Activated T-helper 2 cell treated with anti-CD3 and anti-CD28 coated beads, Interferon-gamma antibody, Interleukin-2, Interleukin-4, amounts not matched to agents 10 μg/mL and 5 μg/mL and 100 μg/mL, durations not matched to agents 14 hours and 24 hours and 36 hours (primary cell): ENCODE results near the gene KIF26A. TPM values are rescaled to one million over a fixed set of nuclear protein-coding genes. Genes with fewer than 3 reads are reported as not detected.
"Not testable (repeated sequence)": the region's sequence is repeated elsewhere in the genome, so short reads cannot be mapped to it uniquely, and the experiment has no call there.

Experiments used
- DNase-seq: peaks from one replicate; pipeline ENCODE4 v3.0.0; 2021; ENCODE audit warnings: low spot score
- H3K27ac Mint-ChIP-seq: one replicate; pipeline ENCODE4 v1.8.0; 2021; ENCODE audit warnings: mixed read lengths
- H3K27me3 Mint-ChIP-seq: one replicate; pipeline ENCODE4 v1.8.0; 2021; ENCODE audit warnings: low read depth, mixed read lengths
- H3K36me3 Mint-ChIP-seq: one replicate; pipeline ENCODE4 v1.8.0; 2021; ENCODE audit warnings: low read depth, mixed read lengths
- H3K4me1 Mint-ChIP-seq: one replicate; pipeline ENCODE4 v1.8.0; 2021; ENCODE audit warnings: low read depth, mixed read lengths
- H3K4me3 Mint-ChIP-seq: one replicate; pipeline ENCODE4 v1.8.0; 2021; ENCODE audit warnings: low read depth, mild to moderate bottlenecking, moderate library complexity, mixed read lengths
- H3K9me3 Mint-ChIP-seq: one replicate; pipeline ENCODE4 v1.8.0; 2021; ENCODE audit warnings: mixed read lengths
- intact Hi-C: fragments of 100-400 bp; cut with micrococcal nuclease; formaldehyde crosslinking; loops from one replicate; pipeline ENCODE4 v1.15.1; 2023
- total RNA-seq: library from RNA; stranded (reverse); gene quantifications from 2 replicates; pipeline ENCODE4 v1.2.3, GENCODE V29; 2022

The KIF26A gene
- total RNA-seq, 1 donor from 2014 or later: 0.34 TPM

DNA sequence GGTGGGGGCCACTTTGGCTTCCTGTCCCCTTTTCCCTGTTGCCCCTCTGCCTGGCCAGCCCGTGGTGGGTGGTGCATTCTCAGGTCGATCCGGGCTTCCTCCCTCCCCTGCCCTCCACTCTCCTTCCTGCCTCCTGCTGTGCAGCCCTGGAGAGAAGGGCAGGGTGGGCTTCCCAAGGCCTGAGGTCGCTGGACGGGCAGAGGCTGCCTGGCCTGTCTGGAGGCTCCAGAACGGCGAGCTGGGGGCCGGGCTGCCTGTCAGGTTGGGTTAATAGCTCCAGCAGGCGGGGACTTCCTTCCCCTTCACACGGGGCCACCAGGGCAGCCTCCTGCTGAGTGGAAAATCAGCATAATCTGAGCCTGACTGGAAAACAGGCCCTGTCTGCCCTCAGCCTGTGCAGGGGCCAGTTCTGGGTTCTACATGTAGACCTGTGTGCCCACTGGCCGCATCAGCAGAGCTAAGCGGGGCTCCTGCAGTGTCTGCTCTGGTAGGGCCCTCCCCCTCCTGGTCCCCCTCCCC, 11.3 kb downstream of the KIF26A start:
- intact Hi-C loops: no loop called here
- Mint-ChIP-seq H3K27ac (no peak overlapping the region), H3K27me3 (no peaks in the 10 kb centered on the region), H3K36me3 (no peaks in the 10 kb centered on the region), H3K4me1 (no peaks in the 10 kb centered on the region), H3K9me3 (no peaks in the 10 kb centered on the region), H3K4me3 (no peak overlapping the region)
- DNase-seq: no peak

DNA sequence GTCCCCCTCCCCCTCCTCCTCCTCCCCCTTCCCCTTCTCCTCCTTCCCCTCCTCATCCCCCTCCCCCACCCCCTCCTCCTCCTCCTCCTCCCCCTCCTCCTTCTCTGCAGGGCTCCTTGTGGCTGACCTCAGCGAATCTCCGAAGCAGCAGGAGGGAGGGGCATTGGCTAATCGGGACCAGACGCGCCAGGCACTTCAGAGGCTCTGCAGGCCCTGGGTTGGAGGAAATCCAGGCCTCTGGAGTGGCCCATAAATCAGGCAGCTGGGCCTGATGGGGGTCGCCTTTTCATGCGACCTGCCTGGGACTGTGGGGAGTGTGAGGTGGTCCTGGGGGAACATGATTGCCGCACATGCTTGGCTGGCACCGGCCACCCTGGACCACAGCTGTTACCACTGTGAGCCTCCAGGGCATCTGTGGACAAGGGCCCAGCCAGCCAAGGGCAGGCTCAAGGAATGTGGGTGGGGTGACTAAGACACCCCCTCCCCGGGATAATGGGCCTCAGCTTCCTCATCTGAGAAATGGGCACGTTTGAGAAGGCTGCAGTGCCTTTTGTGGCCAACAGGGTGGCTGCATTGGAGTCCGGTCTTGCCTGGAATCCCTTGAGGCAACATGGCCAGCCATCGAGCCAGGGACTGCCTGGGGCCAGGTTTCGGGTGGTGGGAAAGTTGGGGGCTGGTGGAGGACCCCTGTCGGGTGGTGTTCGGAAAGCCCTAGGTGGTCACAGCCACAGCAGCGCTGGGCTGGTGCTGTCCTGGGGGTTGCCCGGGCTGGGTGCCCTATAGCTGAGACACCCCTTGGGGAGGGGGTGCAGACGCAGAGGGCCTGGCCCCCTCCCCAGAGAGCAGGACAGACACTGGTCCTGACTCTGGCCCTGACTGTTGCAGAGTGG, 12.0 kb downstream of the KIF26A start:
- intact Hi-C loops: no loop called here
- H3K36me3 Mint-ChIP-seq: no peaks in the 10 kb centered on the region
- no peak overlapping the region for H3K27ac Mint-ChIP-seq
- no peaks in the 10 kb centered on the region for H3K27me3 Mint-ChIP-seq
- H3K4me1 Mint-ChIP-seq: no peaks in the 10 kb centered on the region
- DNase-seq: no peak
- H3K9me3 Mint-ChIP-seq: no peaks in the 10 kb centered on the region
- H3K4me3 Mint-ChIP-seq: no peak overlapping the region

DNA sequence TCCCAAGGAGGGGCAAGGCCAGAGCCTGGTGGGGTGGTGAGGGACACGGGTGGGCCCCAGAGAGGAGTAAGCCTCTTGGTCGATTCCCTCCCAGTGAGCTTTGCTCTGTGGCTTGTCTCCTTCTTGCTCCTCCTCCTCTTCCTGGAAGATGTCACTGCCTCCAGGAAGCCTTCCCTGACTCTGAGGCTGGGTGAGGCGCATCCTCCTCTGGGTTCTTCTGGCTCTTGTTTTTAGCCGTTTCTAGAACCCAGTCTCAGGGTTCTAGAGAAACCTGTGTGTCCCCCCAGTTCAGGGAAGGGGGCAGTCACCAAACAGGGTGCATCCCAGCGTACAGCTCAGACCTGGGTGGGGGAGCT, 12.6 kb downstream of the KIF26A start:
- no peaks in the 10 kb centered on the region for H3K36me3 Mint-ChIP-seq

DNA sequence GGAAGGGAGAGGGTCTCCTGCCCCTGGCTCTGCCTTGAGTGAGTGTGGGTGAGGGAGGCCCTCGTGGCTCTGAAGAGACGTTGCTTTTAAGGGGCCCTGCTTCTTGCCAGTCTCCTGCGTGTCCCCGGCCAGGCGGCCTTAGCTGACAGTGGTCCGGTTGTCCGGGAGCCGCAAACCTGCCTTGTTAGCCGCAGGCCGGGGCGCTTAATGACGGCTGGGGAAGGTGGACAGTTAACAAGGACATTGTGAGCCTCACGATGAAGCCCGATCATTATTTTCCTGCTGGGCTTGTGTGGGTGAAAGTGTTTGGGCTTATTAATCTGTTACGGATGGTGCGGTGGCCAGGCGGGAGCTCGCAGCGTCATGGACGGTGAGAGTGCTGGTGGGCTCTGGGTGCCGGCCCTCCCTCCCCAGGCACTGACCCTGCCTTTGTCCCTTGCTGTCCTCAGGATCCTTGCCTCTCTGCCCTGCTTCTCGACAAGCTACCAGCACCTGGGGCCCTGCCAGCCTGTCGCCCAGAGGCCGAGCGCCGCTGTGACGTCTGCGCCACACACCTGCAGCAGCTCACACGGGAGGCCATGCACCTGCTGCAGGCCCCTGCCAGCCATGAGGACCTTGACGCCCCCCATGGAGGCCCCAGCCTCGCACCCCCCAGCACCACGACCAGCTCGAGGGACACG, 13.3 kb downstream of the KIF26A start:
- Mint-ChIP-seq H3K27ac (no peak overlapping the region), H3K27me3 (no peaks in the 10 kb centered on the region), H3K36me3 (no peaks in the 10 kb centered on the region), H3K9me3 (no peaks in the 10 kb centered on the region), H3K4me3 (no peak overlapping the region), H3K4me1 (no peaks in the 10 kb centered on the region)
- intact Hi-C loops: no loop called here
- no peak for DNase-seq

More for the DNA sequence above, 12.6 kb downstream of the KIF26A start:
- no peak for DNase-seq
- Mint-ChIP-seq H3K9me3 (no peaks in the 10 kb centered on the region), H3K27ac (no peak overlapping the region), H3K27me3 (no peaks in the 10 kb centered on the region), H3K4me1 (no peaks in the 10 kb centered on the region), H3K4me3 (no peak overlapping the region)
- intact Hi-C loops: no loop called here

DNA sequence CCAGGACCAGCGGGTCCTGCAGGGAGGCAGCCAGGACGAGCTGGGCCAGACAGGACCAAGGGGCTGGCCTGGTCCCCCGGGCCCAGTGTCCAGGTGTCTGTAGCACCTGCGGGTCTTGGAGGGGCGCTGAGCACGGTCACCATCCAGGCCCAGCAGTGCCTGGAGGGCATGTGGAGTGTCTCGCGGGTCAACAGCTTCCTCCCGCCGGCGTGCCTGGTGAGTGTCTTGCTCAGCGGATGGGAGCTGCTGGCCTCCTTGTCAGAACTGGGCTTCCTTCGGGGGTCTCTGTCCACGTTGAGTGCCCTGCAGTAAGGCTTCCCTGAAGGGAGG, 13.8 kb downstream of the KIF26A start:
- intact Hi-C loops: no loop called here
- Mint-ChIP-seq H3K4me3 (no peak overlapping the region), H3K27me3 (no peaks in the 10 kb centered on the region), H3K36me3 (no peaks in the 10 kb centered on the region), H3K4me1 (no peaks in the 10 kb centered on the region), H3K9me3 (no peaks in the 10 kb centered on the region), H3K27ac (no peak overlapping the region)
- DNase-seq: no peak

DNA sequence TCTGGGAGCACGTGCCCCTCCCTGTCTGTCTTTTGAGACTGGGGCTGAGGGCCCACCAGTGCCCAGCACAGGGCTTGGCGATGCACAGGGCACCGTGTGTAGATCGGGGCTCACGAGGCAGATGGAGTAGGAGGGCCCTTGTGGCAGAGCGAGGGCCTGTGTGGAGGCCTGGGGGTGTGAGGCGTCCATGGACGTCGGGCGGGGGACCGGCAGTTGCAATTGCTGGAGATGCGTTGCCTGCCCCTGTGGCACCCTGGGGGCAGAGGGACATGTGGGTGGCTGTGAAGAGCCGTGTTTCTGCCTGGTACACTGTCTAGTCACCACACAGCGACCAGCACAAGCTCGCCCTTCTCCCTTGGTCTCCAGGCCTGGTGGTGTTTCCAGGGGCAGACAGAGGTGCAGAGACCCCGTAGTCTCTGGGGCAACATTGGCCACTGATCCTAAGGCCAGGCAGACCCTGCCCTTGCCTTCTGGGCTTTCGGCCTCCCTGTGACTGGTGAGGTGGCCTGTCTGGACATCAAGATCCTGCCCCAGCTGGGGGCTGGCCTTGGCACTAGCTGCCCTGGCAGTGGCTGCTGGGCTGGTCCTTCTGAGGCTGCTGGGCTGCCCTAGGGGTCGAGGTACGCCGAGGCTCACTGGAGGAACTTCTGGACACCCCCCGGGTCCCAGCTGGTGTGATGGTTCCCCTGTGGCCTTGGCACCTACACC, 14.5 kb downstream of the KIF26A start:
- DNase-seq: no peak
- Mint-ChIP-seq H3K4me1 (no peaks in the 10 kb centered on the region), H3K36me3 (no peaks in the 10 kb centered on the region), H3K9me3 (no peaks in the 10 kb centered on the region), H3K27ac (no peak overlapping the region), H3K4me3 (no peak overlapping the region), H3K27me3 (no peaks in the 10 kb centered on the region)
- intact Hi-C loops: no loop called here

DNA sequence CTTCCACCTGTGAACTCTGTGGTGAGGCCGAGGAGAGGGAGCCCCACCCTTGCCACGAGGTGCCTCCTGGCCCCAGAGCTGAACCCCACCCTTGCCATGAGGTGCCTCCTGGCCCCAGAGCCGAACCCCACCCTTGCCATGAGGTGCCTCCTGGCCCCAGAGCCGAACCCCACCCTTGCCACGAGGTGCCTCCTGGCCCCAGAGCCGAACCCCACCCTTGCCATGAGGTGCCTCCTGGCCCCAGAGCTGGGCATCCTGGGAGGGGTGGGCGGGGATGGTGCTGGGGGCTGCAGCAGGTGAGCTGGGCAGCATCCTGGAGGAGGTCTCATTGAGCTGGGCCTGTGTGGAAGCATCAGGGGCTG, 15.0 kb downstream of the KIF26A start:
- H3K36me3 Mint-ChIP-seq, H3K4me3 Mint-ChIP-seq, H3K4me1 Mint-ChIP-seq, DNase-seq, H3K27ac Mint-ChIP-seq, H3K9me3 Mint-ChIP-seq, H3K27me3 Mint-ChIP-seq, intact Hi-C loops: not testable (repeated sequence)

DNA sequence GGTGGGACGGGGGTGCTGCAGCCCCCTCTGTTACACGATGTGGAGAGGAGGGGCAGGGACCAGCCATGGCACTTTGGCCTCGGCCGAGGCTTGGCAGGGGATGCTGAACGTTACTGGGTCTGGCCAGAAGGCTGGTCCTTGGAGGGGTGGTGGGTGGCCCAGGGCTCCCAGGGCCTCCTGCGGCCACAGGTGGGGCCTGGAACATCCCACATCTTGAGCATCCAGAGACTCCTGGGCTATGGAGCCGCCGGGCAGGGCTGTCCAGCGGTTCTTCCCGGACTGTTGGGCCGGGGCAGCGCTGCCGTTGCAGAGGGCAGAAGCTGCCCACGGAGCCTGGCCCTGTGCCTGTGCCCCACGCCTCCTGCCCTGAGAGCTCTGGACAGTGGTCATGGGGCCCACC, 15.9 kb downstream of the KIF26A start:
- Mint-ChIP-seq H3K27me3 (no peaks in the 10 kb centered on the region), H3K27ac (no peak overlapping the region), H3K4me1 (no peaks in the 10 kb centered on the region), H3K9me3 (no peaks in the 10 kb centered on the region), H3K4me3 (no peak overlapping the region), H3K36me3 (no peaks in the 10 kb centered on the region)
- DNase-seq: no peak
- intact Hi-C loops: no loop called here

DNA sequence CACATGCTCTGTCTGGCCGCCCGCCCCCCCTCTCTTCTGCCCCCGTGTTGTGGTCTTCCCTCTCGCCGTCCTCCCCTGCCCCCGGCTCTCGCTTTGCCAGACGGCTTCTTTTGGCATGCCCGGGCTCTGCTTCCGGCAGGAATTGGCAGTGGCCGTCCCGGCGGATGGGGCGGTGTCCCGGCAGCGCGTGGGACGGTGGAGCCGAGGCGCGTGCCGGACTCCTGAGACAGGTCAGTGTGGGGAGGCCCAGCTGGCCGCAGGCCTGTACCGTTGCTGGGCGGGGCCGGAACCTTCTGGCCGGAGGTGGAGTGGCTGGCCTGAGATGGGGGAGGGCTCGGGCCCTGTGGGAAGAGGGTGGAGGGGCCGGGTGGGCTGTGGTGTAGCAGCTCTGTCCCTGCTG, 17.1 kb downstream of the KIF26A start:
- Mint-ChIP-seq H3K4me3 (no peak overlapping the region), H3K27me3 (no peaks in the 10 kb centered on the region), H3K4me1 (no peaks in the 10 kb centered on the region), H3K27ac (no peak overlapping the region), H3K36me3 (no peaks in the 10 kb centered on the region), H3K9me3 (no peaks in the 10 kb centered on the region)
- intact Hi-C loops: no loop called here
- DNase-seq: no peak

DNA sequence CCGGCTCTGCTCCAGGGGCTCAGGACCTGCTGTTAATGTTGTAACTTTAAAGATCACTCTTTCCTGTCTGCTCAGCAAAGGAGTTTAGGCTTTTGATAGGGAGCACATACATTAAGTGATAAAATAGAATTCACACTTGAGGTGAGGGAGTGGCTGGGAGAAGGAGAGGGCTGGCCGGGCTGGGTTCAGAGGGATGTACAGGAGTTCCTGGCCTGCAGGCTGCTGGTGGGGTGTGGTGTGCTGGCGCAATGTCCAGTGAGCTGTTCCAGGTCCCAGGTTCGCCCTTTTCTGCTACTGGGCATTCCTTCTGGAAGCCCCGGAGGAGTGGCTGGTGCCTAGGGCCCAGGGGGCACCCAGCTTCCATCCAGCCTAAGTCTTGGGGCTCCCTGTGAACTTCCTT, 17.8 kb downstream of the KIF26A start:
- H3K27me3 Mint-ChIP-seq: no peaks in the 10 kb centered on the region
- no peak overlapping the region for H3K27ac Mint-ChIP-seq
- H3K36me3 Mint-ChIP-seq: no peaks in the 10 kb centered on the region
- no peaks in the 10 kb centered on the region for H3K4me1 Mint-ChIP-seq
- no peak overlapping the region for H3K4me3 Mint-ChIP-seq
- H3K9me3 Mint-ChIP-seq: no peaks in the 10 kb centered on the region
- no peak for DNase-seq
- intact Hi-C loops: no loop called here

DNA sequence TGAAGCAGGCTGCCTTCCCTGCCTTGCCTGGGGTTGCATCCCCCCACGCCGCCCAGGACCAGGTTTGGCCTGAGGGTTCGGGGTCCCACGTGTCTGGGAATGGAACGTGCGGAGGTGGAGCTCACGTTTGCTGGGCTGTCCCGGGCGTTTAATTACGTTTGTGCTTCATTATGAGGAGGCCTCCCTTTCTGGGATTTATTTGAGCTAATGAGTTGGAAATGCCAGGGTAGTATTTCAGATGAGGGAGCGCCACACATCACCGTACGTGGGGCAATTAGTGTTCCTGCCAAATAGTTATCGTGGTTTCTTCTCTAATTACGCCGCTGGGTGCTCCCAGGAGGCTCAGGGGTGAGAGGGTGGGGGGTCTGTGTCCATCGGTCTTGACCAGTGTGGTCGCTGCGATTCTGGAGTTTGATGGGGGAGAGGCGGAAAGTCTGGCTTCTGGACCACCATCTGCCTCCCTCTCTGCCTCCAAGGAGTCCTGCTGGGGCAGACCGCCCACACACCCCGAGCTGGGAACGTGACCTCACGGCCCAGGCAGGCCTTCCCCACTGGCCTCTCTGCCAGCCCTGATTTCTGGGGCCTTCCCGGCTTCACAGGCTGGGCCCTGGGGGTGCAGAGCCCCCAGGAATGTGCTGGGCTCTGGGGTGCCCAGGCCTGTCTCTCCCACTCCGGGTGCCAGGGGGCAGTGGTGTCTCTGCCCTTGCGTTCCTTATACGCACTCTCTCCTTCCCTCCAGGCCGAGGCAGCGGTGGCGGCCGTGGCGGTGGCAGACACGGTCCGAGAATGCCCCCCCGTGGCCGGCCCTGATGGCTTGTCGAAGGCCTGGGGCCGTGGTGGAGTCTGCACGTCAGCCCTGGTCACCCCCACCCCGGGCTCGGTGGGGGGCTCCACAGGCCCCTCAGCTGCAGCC, 18.9 kb downstream of the KIF26A start:
- Mint-ChIP-seq H3K27me3 (no peaks in the 10 kb centered on the region), H3K4me1 (no peaks in the 10 kb centered on the region), H3K4me3 (no peak overlapping the region), H3K36me3 (no peaks in the 10 kb centered on the region), H3K27ac (no peak overlapping the region), H3K9me3 (no peaks in the 10 kb centered on the region)
- DNase-seq: no peak
- intact Hi-C loops: no loop called here
